Measurements from ENCODE around the gene GAP43.

GAP43 gene

DNA sequence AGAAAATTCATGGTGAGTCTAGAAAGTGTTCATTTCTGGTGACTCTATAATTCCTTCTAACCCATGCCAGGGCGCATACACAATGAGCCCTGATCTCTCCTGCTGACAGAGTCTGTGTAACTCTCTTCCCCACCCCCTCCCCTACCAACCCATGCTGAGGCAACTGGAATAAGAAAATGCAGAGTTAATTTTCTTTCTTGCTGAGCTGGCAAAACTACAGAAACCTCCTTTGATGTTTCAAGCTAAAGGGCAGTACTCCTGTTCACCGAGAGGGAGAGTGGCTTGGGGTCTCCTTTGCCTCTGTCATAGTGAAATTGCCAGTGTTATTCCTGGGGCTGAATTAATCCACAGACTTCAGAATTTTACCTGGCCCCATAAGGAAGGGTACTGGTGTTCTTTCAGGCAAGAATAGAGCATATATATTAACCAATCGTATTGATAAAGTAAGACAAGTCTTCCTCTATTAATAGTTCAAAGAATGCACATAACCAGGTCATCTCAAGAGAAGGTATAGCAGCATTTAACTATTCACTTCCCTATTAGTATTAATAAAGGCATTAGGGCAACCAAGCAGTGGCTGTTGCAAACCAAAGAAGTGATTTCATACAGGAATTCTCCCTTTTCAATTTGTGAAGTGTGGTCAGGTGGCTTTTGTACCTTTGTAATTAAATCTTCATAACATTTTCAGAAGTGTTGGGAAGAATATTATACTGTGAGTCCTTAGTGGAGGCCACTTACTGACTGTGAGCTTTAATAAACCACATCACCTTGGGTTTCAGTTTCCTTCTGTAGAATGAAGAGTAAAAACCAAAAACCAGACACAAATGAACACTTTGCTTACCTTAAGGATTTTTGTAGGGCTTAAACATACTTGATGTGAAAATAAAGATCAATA, 4.1 kb downstream of the GAP43 start:
- no peak for DNase-seq

DNA sequence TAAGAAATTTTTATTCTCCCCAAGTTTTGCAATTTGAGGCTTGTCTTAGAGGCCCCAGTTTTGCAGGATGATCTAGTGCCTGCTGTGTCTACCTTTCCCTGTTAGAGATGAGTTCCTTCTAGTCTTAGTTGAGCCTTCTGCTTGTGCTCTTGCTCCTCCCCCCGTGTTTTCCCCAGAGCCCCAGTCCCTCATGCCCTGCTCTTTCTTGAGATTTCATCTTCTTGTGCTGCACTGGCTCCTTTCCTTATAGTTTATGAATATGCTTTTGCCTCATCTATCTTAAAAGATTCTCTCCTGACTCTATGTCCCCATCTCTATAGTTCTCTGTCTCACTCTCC, 4.7 kb downstream of the GAP43 start:
- no peak for DNase-seq

DNA sequence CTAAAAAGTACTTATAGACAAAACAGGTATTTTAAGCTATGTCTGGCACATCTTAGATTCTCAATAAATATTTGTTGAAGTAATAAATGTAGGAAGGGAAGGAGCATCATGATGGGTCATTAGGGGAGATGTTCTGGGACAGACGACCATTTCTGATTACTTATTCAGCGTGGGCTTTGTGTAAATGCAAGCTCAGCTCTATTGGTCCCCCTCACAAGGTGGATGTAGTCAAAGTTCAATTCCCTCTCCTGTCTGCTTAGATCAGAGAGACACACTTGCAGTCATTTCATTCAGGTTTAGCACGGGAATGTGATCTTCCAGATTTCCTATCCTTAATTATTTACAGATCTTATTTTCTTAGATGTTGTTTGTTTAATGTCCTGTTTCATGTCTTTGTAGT, 7.5 kb downstream of the GAP43 start:
- DNase-seq = no peak

DNA sequence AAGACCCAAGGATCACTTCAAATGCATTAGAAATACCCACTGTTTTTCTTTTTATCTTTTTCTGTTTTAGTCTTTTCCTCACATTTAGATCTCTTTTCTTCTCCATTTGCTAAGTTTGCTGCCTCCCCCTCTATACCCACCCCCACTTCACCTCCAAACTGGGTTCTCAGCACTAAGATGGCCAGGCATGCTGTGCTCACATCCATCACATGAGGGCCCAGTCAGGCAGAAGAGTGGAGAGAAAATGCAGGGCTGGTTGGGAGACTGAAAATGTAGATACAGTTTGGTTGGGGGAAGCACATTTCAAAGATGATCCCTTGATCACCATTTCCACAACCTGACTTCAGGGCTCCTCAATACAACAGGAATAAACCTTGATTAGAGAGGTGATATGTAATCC, 8.7 kb downstream of the GAP43 start:
- no peak for DNase-seq

DNA sequence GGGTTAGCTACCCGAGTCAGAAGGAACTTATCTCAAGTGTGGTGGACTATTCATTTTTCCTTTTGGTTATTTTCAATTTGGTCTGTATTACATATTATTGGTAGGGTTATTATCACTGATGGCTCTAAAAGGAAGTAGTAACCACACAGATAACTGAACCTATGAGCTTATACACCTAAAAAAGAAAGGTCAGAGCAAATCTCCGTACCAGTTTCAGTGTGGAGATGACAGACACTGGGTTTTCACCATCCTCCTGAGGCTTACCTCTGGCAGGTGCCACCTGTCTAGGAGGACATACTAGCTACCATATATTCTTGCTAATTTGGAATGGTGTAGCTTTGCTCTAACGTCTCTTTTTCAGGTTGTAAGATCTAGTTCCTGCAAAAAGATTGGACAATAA, 10.2 kb downstream of the GAP43 start:
- no peak for DNase-seq

DNA sequence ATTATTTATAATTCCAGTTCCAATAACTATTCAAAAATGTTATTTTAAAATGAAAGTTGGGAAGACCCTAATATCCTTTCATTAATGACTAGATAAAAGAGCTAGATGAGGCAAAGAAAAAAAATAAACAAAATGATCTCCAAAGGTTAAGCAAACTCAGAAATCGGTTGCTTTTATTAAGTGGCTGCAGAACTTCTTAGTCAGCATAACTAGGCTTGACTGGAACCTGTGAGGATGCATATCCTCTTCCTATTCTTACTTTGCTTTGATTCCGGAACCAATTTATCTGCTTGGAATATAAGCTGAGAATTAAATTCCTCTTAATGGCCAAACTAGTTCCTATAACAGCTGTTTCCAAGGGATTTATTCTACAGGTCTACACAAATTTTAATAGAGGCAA, 10.7 kb downstream of the GAP43 start:
- no peak for DNase-seq

DNA sequence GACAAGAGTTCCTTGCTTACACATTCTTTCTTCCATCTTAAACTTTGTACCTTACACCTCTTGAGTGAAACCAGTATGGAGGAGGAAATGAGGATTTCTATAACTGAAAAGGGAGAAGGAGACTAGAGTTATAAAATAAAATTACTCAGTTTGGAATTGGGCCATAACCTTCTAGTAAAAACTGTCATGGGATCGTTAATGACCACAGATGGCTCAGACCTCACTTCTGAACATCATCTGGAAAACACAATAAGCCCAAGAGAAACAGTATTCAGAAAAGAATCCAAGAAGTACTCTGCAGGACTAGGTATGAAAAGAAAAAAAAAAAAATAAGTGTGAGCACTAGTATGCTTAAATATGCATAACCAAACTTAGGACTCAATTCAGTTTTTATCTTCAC, 12.1 kb downstream of the GAP43 start:
- DNase-seq = no peak

DNA sequence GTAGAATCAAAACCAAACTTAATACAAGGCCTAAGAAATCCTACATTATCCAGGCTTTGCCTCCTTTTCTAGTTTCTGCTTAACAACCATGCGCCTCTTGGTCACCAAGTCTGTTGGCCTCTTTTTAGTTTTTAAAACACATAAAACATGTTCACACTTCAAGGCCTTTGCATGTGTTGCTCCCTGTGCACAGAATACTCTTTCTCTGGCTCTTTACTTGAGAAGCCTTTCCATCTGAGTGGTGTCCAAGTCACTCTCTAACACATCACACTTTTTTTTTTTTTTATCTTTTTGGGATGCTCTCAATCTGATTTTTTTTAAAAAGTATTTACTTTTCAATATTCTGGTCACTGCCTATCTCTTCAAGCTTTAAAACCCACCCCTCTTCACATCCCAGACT, 14.9 kb downstream of the GAP43 start:
- no peak for DNase-seq

DNA sequence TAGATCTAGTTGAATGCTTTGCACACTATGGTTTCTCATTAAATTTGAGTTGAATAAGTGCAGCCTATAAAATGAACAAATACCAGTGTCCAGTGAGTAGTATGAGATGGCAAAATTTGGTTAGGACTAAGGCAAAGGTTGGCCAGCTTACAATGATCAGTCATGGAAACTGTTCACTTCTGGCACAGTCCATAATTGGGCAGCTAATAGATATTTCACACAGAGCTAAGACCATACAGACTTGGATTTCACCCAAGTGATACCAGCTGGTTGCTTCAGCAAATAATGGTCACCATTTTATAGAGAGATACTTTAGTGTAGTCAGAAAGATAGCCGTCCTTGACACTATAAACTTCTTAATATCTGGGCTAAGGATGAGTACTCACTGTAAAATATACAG, 15.7 kb downstream of the GAP43 start:
- no peak for DNase-seq

DNA sequence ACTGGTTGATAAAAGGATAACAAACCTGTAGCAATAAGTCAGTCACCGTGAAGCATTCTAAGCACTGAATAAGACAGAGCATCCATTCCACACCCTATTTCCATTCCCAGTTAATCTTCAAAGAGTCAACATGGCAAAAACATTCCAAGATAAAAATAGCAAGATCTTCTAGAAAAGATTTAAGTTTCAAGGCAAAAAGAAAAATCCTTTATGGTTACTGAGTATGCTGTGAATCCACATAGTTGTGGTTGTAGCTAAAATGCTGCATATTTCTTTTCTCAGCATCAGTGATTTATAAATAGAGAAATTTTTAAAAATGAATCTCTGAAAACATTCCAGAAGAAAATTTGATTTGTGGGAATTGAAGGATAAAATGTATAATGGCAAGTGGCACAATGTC, 21.1 kb downstream of the GAP43 start:
- DNase-seq = no peak

DNA sequence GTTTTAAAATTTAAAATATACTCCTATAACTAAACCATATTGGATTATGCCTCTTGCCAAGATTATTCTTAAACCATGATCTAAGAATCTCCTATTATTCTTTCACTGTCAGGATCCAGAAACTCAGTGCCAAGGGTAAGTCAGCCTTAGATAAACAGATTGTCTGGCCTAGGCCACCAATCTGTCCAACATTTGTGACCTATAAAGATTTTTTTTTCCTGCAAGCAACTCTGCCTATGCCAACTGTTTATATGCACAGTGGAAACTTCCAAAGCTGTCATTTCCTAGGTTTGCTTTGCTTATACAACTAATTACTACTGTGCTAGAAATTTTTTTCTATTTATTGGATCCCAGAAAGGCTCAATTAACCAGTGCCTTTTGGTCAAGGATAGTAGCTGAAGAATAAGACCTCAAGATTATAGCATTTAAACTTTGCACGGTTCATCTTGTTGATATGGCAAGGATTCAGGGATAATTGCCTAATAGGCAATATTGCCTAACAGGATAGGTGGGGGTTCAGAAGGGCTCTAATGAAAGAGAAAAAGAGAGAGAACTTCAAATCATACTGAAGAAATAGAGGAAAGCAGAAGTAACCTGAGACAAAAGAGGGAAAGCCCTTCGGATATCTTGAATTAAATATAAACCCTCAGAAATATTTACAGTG, 22.8 kb downstream of the GAP43 start:
- no peak for DNase-seq

DNA sequence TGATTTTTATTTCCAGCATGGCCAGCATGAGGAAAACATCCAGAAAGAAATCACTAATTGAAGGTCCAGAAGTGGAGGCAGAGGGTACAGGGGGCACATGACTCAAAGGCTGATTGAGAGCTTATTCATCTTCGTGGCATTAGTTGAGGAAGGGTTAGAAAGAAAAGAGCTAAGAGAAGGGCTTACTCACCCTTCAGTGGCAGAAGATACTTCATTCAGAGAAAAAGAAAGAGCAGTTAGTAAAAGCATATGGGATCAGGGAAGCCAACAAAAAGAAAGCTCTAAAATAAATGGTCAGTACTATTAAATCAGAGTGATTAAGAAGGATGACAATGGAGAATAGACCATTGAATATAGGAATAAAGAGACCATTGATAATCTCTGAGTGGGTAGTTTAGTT, 25.2 kb downstream of the GAP43 start:
- no peak for DNase-seq

DNA sequence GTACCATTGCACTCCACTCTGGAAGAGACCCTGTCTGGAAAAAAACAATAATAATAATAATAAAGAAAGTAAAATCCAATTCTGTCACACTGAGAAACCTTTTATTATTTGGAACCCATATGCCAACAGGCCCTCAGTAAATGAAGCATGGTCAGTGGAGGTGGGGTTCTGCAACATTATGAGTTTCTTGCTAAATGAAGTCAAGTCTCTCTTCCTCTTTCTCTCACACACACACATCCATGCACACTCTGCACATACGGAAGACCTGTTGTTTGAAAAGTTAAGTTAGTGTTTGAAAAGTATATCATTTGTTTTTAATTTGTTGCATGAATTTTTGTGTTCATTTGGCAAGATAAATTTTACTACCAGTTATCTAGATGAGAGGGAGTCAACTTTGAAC, 27.8 kb downstream of the GAP43 start:
- no peak for DNase-seq

DNA sequence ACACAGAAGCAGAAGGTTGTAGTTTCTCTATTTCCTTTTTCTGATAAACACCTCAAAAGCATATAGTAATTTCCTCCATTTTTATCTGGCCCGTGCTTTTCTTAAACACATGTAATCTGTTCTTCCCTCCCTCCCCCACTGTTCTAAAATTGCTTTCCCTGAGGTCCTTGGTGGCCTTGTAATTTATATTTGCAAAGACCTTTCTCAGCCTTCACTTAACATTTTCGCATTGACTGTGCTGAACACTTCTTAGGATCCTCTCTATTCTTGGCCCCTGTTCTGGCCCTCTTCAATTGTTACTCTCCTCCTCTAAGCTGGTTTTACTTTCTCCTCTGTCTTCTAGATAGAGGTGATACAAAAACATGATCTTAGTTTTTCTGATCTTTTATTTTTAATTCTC, 28.3 kb downstream of the GAP43 start:
- DNase-seq = no peak

DNA sequence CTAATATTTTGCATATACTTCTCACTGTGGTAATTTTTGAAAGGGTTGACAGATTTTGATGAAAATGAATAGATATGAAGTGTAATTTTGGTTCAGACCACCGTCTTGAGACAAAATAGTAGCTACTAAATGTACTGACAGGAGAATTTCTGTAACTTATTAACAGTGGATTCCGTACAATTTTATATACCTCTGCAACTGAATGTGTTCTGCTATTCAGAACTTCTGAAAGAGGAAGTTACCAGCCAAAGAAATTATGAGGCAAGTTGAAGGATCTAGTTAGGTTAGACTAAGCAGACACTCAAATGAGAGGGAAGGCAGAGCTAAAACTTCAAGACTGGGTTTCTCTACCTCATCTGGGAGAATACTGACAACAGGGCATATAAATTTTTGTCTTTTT, 29.4 kb downstream of the GAP43 start:
- DNase-seq = peak; percentile 20

DNA sequence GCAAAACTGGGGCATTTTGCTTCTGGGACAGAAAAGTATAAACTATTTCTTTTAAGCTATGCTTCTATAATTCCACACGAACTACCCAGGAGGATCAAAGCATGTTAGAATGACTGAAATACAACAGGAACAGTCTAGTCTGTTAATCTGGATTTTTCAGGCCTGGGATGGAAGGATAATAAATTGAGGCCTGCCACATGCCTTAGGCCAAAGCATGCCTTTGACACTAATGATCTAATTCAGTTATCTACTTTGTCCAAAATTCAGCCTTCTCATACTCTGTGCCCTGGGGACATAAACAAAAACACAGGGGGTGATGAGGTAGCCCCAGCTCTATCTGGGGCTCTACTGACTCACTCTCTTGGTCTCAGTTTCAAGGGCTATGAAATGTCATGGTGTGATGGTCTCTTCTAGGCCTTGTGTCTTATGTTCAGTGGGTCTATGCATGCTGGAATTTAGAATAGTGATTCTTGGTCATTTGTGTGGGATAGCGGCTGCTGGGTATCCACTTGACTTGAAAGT, 32.5 kb downstream of the GAP43 start:
- DNase-seq = no peak

DNA sequence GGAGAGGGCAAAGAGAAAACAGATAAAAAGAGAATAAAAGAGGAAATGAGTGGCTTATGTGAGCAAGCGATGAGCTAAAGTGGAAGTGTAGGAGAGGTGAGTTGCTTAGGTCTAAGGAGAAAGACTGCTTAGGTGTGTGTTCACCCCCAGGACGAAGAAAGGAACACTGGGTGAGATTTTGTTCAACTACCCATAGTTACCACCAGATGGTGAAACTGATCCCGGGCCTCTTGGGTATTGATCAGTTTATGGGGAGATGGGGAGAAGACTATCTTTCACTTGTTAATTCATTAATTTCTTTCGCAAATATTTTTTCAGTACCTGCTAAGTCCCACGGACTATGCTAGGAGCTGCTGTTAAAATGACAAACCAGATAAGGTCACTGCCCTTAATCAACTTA, 33.9 kb downstream of the GAP43 start:
- DNase-seq = no peak

DNA sequence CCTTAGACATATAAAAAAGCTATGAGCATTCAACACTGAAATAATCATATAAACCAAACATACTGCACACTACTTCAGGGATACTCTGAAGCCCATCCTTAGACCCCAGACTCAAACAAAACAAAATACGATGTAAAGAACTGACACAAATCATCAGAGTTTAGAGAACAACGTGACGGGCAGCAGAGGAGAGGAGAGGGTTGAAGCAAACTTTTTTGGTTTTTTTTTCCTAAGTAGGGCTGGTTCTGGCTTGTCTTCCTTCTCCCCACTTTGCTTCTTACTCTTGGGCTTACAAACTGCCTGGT, 34.7 kb downstream of the GAP43 start:
- DNase-seq = no peak

DNA sequence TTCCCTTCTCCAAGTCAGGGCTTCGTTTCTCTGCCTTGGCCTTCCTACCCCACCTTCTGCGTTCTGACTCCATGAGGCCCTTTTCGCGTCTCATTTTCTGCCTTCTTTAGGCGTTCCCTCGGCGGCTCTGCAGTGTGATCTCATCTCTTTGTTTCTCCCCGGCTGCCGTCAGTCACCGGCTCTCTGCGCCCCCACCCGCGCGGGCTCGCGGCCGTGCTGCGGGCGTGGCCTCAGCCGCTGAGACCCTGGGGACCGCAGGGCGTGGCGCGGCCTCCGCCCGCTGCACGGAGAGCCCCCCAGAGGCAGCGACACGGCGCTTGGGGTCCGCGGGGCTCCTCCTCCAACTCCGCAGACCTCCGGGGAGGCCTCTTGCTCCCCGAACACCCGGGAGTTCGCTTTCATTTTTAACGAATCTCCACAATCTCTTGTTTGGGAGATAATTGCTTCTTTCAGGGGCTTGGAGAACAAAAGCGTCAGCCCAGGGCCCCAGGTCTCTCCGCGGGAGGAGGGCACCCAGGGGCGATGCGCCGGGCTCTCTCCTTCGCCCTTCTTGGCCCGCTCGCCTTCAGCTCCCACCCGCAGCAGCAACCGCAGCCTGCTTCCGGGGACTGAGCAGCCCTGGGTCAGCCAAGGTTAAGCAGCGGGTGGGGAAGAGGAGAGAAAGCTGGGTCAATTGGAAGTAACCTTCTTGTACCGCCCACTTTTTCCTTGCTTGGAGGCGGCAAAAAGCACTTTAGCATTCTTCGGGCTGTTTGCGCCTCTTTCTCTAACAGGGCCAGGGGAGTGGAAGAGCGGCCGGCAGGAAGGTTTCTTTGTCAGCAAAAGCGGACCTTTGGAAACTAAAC, 35.2 kb downstream of the GAP43 start:
- peak; percentile 85 for DNase-seq

DNA sequence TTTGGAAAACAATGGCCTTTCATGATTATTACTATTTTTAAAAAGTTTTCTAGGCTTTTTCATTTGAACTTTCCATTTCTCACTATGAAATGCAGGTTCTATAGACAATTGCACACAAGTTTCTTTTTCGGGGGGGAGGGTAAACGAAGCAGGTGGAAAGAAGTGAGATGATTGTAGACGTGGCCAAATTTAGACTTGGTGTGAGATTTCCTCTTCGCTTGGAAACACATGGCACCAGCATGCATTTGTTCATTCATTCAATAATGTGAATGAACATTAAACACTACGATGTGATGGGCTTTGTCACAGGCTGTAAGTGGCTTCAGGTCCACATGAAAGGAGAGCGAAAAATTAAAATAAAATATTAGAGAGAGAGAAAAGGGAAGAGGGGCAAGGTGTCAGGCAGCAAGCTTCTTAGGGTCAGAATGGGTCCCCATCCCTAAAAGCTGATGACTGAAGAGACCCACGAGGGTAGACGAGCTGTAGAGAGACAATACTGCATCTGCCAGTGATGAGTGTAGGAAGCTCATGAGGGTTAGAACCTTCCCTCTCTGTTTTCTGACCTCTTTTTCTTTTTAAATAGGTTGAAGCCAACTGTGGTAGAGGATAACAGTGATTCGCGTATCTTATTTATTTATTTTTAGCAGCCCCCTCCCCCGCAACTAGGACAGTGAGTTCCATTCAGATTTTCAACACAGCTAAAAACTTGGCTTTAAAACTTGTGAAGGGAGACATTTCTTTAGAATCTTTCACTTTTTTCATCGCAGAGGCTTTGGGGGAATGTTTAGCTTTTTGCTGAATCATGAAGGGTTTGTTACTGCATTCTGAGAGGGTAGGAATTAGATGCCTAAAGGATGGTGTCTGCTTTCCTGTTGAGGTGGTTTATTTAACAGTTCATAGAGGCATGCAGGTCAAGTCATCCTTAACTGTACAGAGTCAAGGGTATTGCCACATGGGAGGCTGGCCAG, 36.2 kb downstream of the GAP43 start:
- no peak for DNase-seq

DNA sequence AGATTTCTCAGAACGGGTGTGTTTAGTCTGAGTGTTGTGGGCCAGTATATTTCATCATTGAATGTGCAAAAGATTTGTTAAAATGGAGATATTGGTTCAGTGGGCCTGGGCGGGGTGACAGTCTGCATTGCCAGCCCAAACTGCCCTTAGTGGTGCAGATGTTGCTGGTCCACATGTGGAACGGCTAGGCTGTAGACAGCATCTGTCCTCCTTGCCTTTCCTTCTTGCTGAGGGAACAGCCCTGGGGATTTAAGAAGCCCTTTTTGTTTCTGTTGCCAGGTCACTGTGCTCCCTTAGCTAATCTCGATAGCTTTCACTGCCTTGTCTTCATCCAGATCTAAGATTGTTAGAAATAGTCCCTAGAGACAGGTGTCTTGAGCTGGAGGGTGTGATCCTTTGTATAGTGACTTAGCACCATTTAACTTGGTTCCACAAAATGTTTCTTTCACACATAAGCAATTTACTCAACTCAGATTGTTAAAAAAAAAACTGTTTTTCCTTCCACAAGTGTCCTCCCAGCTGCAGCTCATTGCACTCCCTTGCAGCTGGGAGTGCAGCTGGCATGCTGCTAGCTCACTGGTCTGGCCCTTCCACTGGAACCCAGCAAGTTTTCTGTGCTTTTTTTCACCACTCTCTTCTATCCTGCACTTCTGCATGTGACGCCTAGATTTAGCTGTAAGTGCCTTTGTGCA, 37.5 kb downstream of the GAP43 start:
- no peak for DNase-seq

DNA sequence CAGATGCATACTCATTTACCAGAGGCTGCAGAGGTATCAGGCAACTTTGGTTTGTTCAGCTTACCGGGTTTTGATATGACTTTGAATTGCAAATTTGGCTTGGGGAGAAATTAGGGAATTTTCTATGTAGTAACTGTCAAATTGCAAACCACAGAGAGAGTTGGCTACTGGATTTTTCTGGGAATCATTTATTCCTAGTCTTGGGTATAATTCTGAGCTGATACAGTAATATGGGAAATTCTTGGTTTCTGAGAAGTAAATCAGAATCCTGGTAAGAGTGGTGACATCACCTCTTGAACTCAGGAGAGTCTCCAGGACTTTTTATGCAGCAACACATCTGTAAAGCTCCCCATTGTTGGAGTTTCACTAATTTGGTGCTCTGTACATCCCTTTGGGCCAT, 39.0 kb downstream of the GAP43 start:
- no peak for DNase-seq

Measured in hematopoietic multipotent progenitor cell treated with erythropoietin and hydrocortisone succinate and interleukin-3 and kit ligand, for 6 days (in vitro differentiated cells).